HepG2 (cell line): Measurements from ENCODE around the gene TCAIM.

Source experiments
- KDM2A ChIP-seq: sonication (generic); formaldehyde crosslinking; IDR thresholded peaks from 2 replicates; pipeline ENCODE4 v1.4.0; 2020; ENCODE audit warnings: low read depth, missing genetic modification reagents, borderline replicate concordance
- SAFB2 ChIP-seq: sonication (generic); formaldehyde crosslinking; IDR thresholded peaks from 2 replicates; pipeline ENCODE4 v1.5.1; 2020; ENCODE audit warnings: missing genetic modification reagents, low read depth, mild to moderate bottlenecking, borderline replicate concordance
- ZNF484 ChIP-seq: sonication (generic); formaldehyde crosslinking; IDR thresholded peaks from 2 replicates; pipeline ENCODE4 v1.5.1; 2020; ENCODE audit warnings: mild to moderate bottlenecking, low read depth, missing genetic modification reagents, borderline replicate concordance

DNA sequence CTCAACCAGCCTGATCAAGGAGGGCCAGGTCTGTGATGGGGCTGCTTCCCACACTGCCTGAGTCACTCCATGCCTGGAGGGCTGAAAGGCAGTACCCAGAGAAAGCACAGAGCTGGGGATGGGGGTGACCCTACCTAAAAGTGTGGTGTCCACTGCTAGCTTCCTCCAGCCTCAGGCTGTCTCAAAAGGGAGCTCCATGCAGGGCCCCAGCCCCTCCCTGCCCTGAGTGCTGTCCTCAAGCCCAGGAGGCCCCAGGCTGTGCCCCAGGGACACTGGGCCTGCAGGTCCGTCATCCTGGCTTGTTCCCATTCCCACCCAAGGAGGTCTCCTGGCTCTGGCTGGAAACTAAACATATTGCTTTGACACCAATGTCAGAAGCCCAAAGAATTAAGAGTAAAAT, 82.1 kb downstream of the TCAIM start:
- TF ChIP-seq SAFB2 (CRISPR knock-in tag) = no peak
- no peak for TF ChIP-seq ZNF484 (CRISPR knock-in tag)
- no peak for TF ChIP-seq KDM2A (CRISPR knock-in tag)
